ENCODE measurements around the gene GORAB.

DNA sequence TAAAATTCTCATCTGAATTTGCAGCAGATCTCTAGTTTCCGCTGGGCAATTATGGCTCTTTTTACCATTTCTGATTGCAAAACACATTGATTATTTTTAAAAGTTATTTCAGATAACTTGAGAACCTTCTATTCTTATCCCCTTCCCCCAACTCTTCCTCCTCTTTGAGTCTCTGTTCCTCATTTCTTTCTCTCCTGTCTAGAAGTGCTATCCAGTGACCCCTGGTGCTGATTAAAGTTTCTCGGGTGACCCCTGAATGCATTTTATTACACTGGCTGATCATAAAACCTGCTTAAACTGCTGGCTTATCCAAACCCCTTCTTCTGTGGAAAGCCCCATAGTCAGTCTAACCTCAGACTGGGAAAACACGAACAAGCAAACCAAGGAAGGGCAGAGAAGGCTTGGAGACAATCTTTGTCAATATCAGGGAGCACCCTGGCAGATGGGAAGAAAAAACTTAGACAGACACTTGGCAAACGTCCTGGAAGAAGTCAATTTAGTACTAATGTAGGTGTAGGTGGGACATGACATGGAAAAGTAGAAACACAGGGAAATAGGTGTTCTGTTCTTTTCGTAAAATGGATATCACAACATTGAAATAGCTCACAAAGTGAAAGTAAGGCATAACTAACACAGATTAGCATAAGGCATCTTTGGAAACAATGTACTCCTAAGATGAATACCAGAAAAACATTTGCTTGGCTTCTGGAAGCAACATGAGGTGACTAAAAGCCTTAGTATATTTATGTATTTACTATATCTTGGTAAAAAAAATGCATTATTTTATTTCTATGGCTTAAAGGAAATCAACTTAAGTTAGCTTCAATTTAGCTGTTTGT, 61.4 kb downstream of the GORAB start:
- TF ChIP-seq PRDM10 (IDR thresholded peaks at IDR 0.05; ENCODE audit: partially characterized antibody) (no peak), FOXP1 (CRISPR knock-in tag; IDR thresholded peaks at IDR 0.05) (no peak), TAF1 (IDR thresholded peaks at IDR 0.05; ENCODE audit: control insufficient read depth, extremely low read depth, insufficient read depth, low read length, severe bottlenecking) (no peak), EGR1 (conservative IDR thresholded peaks at IDR 0.05) (no peak), KLF6 (CRISPR knock-in tag; IDR thresholded peaks at IDR 0.05; ENCODE audit: borderline replicate concordance) (no peak), COPS2 (conservative IDR thresholded peaks at IDR 0.05) (no peak), ATF7 (IDR thresholded peaks at IDR 0.05) (no peak), CBX1 (IDR thresholded peaks at IDR 0.05; ENCODE audit: low read depth) (no peak), NFXL1 (CRISPR knock-in tag; IDR thresholded peaks at IDR 0.05) (no peak)
- TF ChIP-seq, protein P1, sequence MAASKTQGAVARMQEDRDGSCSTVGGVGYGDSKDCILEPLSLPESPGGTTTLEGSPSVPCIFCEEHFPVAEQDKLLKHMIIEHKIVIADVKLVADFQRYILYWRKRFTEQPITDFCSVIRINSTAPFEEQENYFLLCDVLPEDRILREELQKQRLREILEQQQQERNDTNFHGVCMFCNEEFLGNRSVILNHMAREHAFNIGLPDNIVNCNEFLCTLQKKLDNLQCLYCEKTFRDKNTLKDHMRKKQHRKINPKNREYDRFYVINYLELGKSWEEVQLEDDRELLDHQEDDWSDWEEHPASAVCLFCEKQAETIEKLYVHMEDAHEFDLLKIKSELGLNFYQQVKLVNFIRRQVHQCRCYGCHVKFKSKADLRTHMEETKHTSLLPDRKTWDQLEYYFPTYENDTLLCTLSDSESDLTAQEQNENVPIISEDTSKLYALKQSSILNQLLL (CRISPR knock-in tag; IDR thresholded peaks at IDR 0.05; ENCODE audit: borderline replicate concordance), result no peak
- TF ChIP-seq, protein P2, sequence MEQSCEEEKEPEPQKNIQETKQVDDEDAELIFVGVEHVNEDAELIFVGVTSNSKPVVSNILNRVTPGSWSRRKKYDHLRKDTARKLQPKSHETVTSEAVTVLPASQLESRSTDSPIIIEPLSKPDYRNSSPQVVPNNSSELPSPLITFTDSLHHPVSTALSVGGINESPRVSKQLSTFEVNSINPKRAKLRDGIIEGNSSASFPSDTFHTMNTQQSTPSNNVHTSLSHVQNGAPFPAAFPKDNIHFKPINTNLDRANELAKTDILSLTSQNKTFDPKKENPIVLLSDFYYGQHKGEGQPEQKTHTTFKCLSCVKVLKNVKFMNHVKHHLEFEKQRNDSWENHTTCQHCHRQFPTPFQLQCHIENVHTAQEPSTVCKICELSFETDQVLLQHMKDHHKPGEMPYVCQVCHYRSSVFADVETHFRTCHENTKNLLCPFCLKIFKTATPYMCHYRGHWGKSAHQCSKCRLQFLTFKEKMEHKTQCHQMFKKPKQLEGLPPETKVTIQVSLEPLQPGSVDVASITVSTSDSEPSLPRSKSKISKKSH (CRISPR knock-in tag; IDR thresholded peaks at IDR 0.05), result no peak

All from K562 (cell line).